IMR-90 (cell line): Measurements from ENCODE around the gene FBXO31. TPM values are rescaled to one million over a fixed set of nuclear protein-coding genes. Genes with fewer than 3 reads are reported as not detected.

ENCODE experiments used
- ATAC-seq: fragments of 200-7000 bp; cut with Tn5 transposase; 2 replicates; pipeline ENCODE4 v1.9.1; 2020; ENCODE audit warnings: low read depth, mild to moderate bottlenecking, moderate library complexity
- BruUV-seq: library from RNA; stranded (reverse); fragments of 400-500 nt; replicated peaks from 2 replicates; lab custom pipeline; 2021; lab: Mats Ljungman, UMichigan
- CTCF ChIA-PET: fragments of 300-600 bp; formaldehyde crosslinking; extraction: SDS; loops from one replicate; lab custom pipeline; 2021; ENCODE audit warnings: antibody characterized with exemption; lab: Yijun Ruan, JAX
- POLR2A ChIA-PET: fragments of 300-600 bp; sonication (Branson Sonifier 250); formaldehyde crosslinking; loops from one replicate; lab custom pipeline; 2022; ENCODE audit warnings: antibody characterized with exemption; ENCODE audit not compliant: unreplicated experiment; lab: Charles Lee
- DNase-seq: peaks from one replicate; pipeline ENCODE4 v3.0.0; 2013
- H2AFZ ChIP-seq: replicated peaks from 2 replicates; pipeline ENCODE3; 2013; ENCODE audit warnings: low read length, mild to moderate bottlenecking; ENCODE audit not compliant: poor library complexity
- H2AK5ac ChIP-seq: 2 replicates; pipeline ENCODE4 v1.6.1; 2013; ENCODE audit warnings: low read depth, low read length, inconsistent platforms
- H2AK9ac ChIP-seq: replicated peaks from 2 replicates; pipeline ENCODE3; 2013; ENCODE audit warnings: mild to moderate bottlenecking, low read depth, low read length, moderate library complexity; ENCODE audit not compliant: poor library complexity
- H2BK120ac ChIP-seq: 2 replicates; pipeline ENCODE4 v1.6.1; 2013; ENCODE audit warnings: low read depth, low read length, inconsistent platforms
- H2BK15ac ChIP-seq: 3 replicates; pipeline ENCODE4 v1.6.1; 2013; ENCODE audit warnings: low read depth, low read length, inconsistent platforms
- H2BK20ac ChIP-seq: 2 replicates; pipeline ENCODE4 v1.6.1; 2013; ENCODE audit warnings: low read depth, mild to moderate bottlenecking, inconsistent platforms, low read length, moderate library complexity
- H2BK5ac ChIP-seq: 2 replicates; pipeline ENCODE4 v1.6.1; 2013; ENCODE audit warnings: mild to moderate bottlenecking, low read depth, low read length, inconsistent platforms; ENCODE audit not compliant: poor library complexity, severe bottlenecking
- H3K14ac ChIP-seq: replicated peaks from 2 replicates; pipeline ENCODE4 v1.6.1; 2013; ENCODE audit warnings: low read depth, low read length, inconsistent platforms
- H3K18ac ChIP-seq: 2 replicates; pipeline ENCODE4 v1.6.1; 2013; ENCODE audit warnings: low read depth, low read length, control low read depth
- H3K23ac ChIP-seq: 2 replicates; pipeline ENCODE4 v1.6.1; 2013; ENCODE audit warnings: low read depth, low read length, inconsistent platforms
- H3K27ac ChIP-seq: 2 replicates; pipeline ENCODE4 v1.5.1; 2013; ENCODE audit warnings: mild to moderate bottlenecking, control low read depth, low read length; ENCODE audit not compliant: insufficient read depth
- H3K27me3 ChIP-seq: 2 replicates; pipeline ENCODE4 v1.6.1; 2013; ENCODE audit warnings: low read length; ENCODE audit not compliant: control insufficient read depth, insufficient read depth
- H3K36me3 ChIP-seq: 2 replicates; pipeline ENCODE4 v1.6.1; 2013; ENCODE audit warnings: low read length, mixed read lengths; ENCODE audit not compliant: control insufficient read depth, insufficient read depth
- H3K4ac ChIP-seq: 2 replicates; pipeline ENCODE4 v1.6.1; 2013; ENCODE audit warnings: low read depth, low read length, inconsistent platforms
- H3K4me1 ChIP-seq: 2 replicates; pipeline ENCODE4 v1.6.1; 2013; ENCODE audit warnings: low read length, mixed read lengths; ENCODE audit not compliant: control insufficient read depth, insufficient read depth
- H3K4me2 ChIP-seq: 2 replicates; pipeline ENCODE4 v1.6.1; 2013; ENCODE audit warnings: low read depth, mild to moderate bottlenecking, control low read depth, low read length, moderate library complexity
- H3K4me3 ChIP-seq: 2 replicates; pipeline ENCODE4 v1.5.1; 2013; ENCODE audit warnings: low read depth, mild to moderate bottlenecking, control low read depth, low read length, moderate library complexity; ENCODE audit not compliant: insufficient read depth
- H3K56ac ChIP-seq: 2 replicates; pipeline ENCODE4 v1.6.1; 2013; ENCODE audit warnings: low read length, inconsistent platforms; ENCODE audit not compliant: insufficient read depth; ENCODE audit errors: extremely low read depth
- H3K79me1 ChIP-seq, 2 experiments: 2 replicates each; pipeline ENCODE4 v1.6.1; 2013; ENCODE audit warnings: low read length in 2 of 2, inconsistent platforms in 1 of 2, low read depth in 1 of 2
- H3K9ac ChIP-seq: 2 replicates; pipeline ENCODE4 v1.6.1; 2013; ENCODE audit warnings: low read depth, low read length, control low read depth
- H3K9me1 ChIP-seq: 2 replicates; pipeline ENCODE4 v1.6.1; 2013; ENCODE audit warnings: low read length, inconsistent platforms; ENCODE audit not compliant: insufficient read depth
- H3K9me3 ChIP-seq: 2 replicates; pipeline ENCODE4 v1.6.1; 2013; ENCODE audit warnings: low read length; ENCODE audit not compliant: control insufficient read depth, insufficient read depth
- H4K20me1 ChIP-seq: 2 replicates; pipeline ENCODE4 v1.6.1; 2013; ENCODE audit warnings: low read length, inconsistent platforms; ENCODE audit not compliant: insufficient read depth
- H4K5ac ChIP-seq: 2 replicates; pipeline ENCODE4 v1.6.1; 2013; ENCODE audit warnings: mild to moderate bottlenecking, low read depth, low read length, control low read depth
- H4K8ac ChIP-seq, 2 experiments: 2 replicates each; pipeline ENCODE4 v1.6.1; 2013; ENCODE audit warnings: low read depth in 2 of 2, low read length in 2 of 2, control low read depth in 1 of 2, inconsistent platforms in 1 of 2
- H4K91ac ChIP-seq: 2 replicates; pipeline ENCODE4 v1.6.1; 2013; ENCODE audit warnings: low read depth, low read length, inconsistent platforms; ENCODE audit not compliant: insufficient read depth
- BHLHE40 ChIP-seq: fragments of 150-350 bp; IDR thresholded peaks from 2 replicates; pipeline ENCODE4 v1.6.1; 2016; ENCODE audit warnings: mild to moderate bottlenecking, low read depth, low read length
- CEBPB ChIP-seq: IDR thresholded peaks from 2 replicates; pipeline ENCODE4 v1.6.1; 2012; ENCODE audit warnings: low read depth, low read length, improper control_type of control experiment
- CHD1 ChIP-seq: IDR thresholded peaks from 2 replicates; pipeline ENCODE4 v1.6.1; 2012; ENCODE audit warnings: low read depth, low read length, improper control_type of control experiment
- CTCF ChIP-seq: conservative IDR thresholded peaks from 2 replicates; pipeline ENCODE4 v1.5.1; 2012; ENCODE audit warnings: mild to moderate bottlenecking, low read depth, low read length, improper control_type of control experiment
- ELK1 ChIP-seq: fragments of 150-350 bp; IDR thresholded peaks from 2 replicates; pipeline ENCODE4 v1.6.1; 2016; ENCODE audit warnings: low read depth, mild to moderate bottlenecking, low read length, moderate library complexity, borderline replicate concordance
- MAZ ChIP-seq: IDR thresholded peaks from 2 replicates; pipeline ENCODE4 v1.6.1; 2012; ENCODE audit warnings: low read depth, mild to moderate bottlenecking, low read length, improper control_type of control experiment, moderate library complexity, borderline replicate concordance
- MXI1 ChIP-seq: IDR thresholded peaks from 2 replicates; pipeline ENCODE4 v1.6.1; 2012; ENCODE audit warnings: low read depth, mild to moderate bottlenecking, low read length, moderate library complexity, borderline replicate concordance
- NFE2L2 ChIP-seq: fragments of 150-350 bp; IDR thresholded peaks from 2 replicates; pipeline ENCODE4 v1.6.1; 2016; ENCODE audit warnings: low read depth, mild to moderate bottlenecking, low read length
- POLR2A ChIP-seq: IDR thresholded peaks from 2 replicates; pipeline ENCODE4 v1.6.1; 2012; ENCODE audit warnings: mild to moderate bottlenecking, low read depth, low read length
- RAD21 ChIP-seq: IDR thresholded peaks from 2 replicates; pipeline ENCODE4 v1.6.1; 2012; ENCODE audit warnings: low read length, improper control_type of control experiment
- RCOR1 ChIP-seq: IDR thresholded peaks from 2 replicates; pipeline ENCODE4 v1.6.1; 2012; ENCODE audit warnings: mild to moderate bottlenecking, low read length, improper control_type of control experiment; ENCODE audit not compliant: insufficient replicate concordance
- RFX5 ChIP-seq: IDR thresholded peaks from 2 replicates; pipeline ENCODE4 v1.8.0; 2012; ENCODE audit warnings: low read depth, mild to moderate bottlenecking, low read length, moderate library complexity
- USF2 ChIP-seq: fragments of 150-350 bp; IDR thresholded peaks from 2 replicates; pipeline ENCODE4 v1.6.1; 2017; ENCODE audit warnings: mild to moderate bottlenecking, antibody characterized with exemption, low read length, low read depth
- WGBS, 2 experiments: methylation state at CpG; one replicate each; pipeline versions ENCODE4 v1.1.5 to v1.1.7; 2013; ENCODE audit warnings: missing lambda C conversion rate in 2 of 2; ENCODE audit not compliant: insufficient read length in 1 of 2; ENCODE audit errors: extremely low coverage in 2 of 2; 5-methylcytosine and 5-hydroxymethylcytosine counted together
- dilution Hi-C: fragments of 300-500 bp; cut with HindIII; formaldehyde crosslinking; loops from one replicate; pipeline ENCODE4 v1.14.3; 2018; ENCODE audit warnings: low sequenced_read_pairs; ENCODE audit not compliant: unreplicated experiment
- in situ Hi-C: fragments of 300-500 bp; cut with MboI; formaldehyde crosslinking; loops from 3 replicates; pipeline ENCODE4 v1.14.3; 2019; ENCODE audit warnings: low sequenced_read_pairs, inconsistent platforms, mixed read lengths
- intact Hi-C: fragments of 100-400 bp; cut with micrococcal nuclease; formaldehyde crosslinking; loops from 2 replicates; pipeline ENCODE4 v1.10.0; 2022
- polyA plus RNA-seq, 3 experiments: library from polyadenylated mRNA; depleted of rRNA; stranded (reverse); fragments of >200 nt; gene quantifications; 2 replicates each; pipeline ENCODE4 v1.2.3, GENCODE V29; 2012; ENCODE audit warnings: low replicate concordance in 1 of 3
- total RNA-seq: library from RNA; depleted of rRNA; stranded (reverse); fragments of >200 nt; gene quantifications from 2 replicates; pipeline ENCODE4 v1.2.3, GENCODE V29; 2012

Gene FBXO31
- total and polyA plus RNA-seq, 2 of the 4 experiments (the other 2 are of a cell fraction), result 10.4 to 16.9 TPM

GRCh38 chr16:87415441-87415840, 31.9 kb upstream of the FBXO31 start:
- Histone ChIP-seq H2AK5ac (no peak overlapping the region), H3K56ac (no peak overlapping the region), H3K36me3 (peaks cover 57% of the 10 kb centered on the region), H2AK9ac (no peak overlapping the region), H3K18ac (no peak overlapping the region), H3K4me3 (no peak overlapping the region), H4K5ac (no peak overlapping the region), H2BK15ac (no peak overlapping the region), H3K79me1 (peaks cover 0 to 5% of the 10 kb centered on the region in 2 experiments; a peak in 2 of 4 replicates), H2BK120ac (no peak overlapping the region), H3K27me3 (no peaks in the 10 kb centered on the region), H3K4me2 (no peak overlapping the region), H3K27ac (no peak overlapping the region), H4K8ac (no peak overlapping the region), H4K20me1 (peaks cover 13% of the 10 kb centered on the region), H3K23ac (no peak overlapping the region), H2BK20ac (no peak overlapping the region), H3K9ac (no peak overlapping the region), H2BK5ac (no peak overlapping the region), H2AFZ (no peak overlapping the region), H3K4ac (no peak overlapping the region), H3K4me1 (no peaks in the 10 kb centered on the region), H4K91ac (no peak overlapping the region), H3K14ac (no peak overlapping the region), H3K9me1 (no peaks in the 10 kb centered on the region), H3K9me3 (no peaks in the 10 kb centered on the region)
- TF ChIP-seq RAD21 (no peak), CEBPB (no peak), RCOR1 (no peak), MAZ (no peak), RFX5 (no peak), CHD1 (no peak), CTCF (no peak), BHLHE40 (no peak), POLR2A (no peak), NFE2L2 (no peak), MXI1 (no peak), ELK1 (no peak), USF2 (no peak)
- no CpG with 5 or more reads among the region's 9 CpGs for WGBS, 2 experiments
- CTCF ChIA-PET, result interaction anchor here (2.1 kb wide), 1 partner anchor 156 kb away, joined by 10 read pairs; no protein-coding TSS in a partner anchor
- DNase-seq (no peak), ATAC-seq (no peak)
- POLR2A ChIA-PET, result no interaction called here
- in situ Hi-C loops, result loop anchor here (5.0 to 25.0 kb wide), 2 partner anchors 222 to 347 kb away; partner anchors contain the start of gene KLHDC4
- no TSS peak for BruUV-seq
- intact Hi-C loops, result loop anchor here (5.0 kb wide), 1 partner anchor 352 kb away; the partner anchor contains the start of gene KLHDC4
- dilution Hi-C loops, result no loop called here
